ENCODE data around the gene WNT3A.
A peak's percentile ranks its signal among the peaks of the same experiment; 100 is the strongest.

The WNT3A gene

GRCh38 chr1:227999056-227999930 is 7.5 kb upstream of the WNT3A start:
- DNase-seq, result peak in 22 of 51 donors; percentile 3 to 67 (median 27)

- no peak for DNase-seq
These were observed 6.4 kb upstream of the WNT3A start for GRCh38 chr1:228000416-228000815.

DNA sequence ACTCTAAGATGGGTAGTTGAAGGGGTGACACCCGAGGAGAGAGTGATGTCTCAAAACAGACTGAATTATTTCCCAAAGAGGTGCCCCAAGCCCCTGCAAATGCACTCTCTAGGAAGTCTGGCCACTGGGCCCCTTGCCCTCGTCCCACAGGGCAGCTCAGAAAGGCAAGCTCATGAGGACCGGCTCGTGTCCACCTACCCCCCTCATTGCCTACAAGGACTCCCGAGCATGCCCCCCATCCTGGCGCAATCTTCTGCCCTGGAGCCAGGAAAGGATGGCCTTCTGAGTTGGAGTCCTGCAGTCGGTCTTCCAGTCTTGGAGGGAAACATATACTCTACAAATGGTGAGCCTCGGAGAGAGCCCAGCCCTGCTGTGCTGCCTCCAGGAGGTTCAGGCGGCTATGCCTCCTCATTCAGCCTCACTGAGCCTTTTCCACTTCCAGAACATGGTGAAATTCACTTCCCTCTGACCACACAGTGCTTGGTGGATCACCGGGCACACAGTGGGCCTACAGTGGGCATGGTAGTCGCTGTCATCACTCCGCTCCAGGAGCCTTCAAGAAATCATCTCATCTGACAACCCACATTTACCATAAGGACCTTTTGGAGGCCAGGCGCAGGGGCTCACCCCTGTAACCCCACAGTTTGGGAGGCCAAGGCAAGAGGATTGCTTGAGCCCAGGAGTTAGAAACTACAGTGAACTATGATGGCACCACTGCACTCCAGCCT is 5.8 kb upstream of the WNT3A start:
- no peak for DNase-seq

DNA sequence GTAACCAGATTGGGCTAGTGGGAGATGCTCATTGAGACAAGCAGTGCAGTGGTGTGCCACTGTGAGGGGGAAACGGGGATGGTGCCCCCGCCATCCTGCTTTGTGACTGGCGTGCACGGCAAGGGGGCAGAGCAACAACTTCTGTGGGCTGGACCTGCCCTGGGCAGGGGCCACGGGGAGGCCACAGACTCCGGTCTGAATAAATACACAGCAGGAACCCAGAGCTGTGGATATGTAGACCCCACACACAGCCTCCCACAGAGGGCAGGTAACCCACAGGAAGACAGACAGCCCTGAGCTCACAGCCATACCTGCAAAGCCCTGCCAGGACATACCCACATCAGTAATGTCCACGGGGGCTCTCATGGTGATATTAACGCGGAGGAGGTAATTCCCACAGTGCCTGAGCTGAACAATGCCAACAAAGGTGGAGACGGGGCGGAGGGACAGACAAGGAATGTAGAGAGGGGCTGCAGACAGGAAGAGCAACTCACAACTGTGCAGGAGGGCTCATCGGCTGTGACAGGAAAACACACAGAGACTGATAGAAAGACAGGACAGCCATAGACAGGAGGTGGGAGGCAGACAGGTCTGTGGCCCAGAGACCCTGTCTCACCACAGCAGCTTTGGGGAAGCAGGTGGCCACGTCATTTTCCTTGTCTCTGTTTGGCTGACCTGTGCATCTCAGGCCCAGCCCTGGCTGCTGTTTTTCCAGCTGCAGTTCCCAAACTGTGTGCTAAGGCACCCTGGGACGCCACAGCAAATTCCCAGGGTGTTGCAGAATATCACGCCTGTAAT is 4.9 kb upstream of the WNT3A start:
- DNase-seq, result no peak

DNA sequence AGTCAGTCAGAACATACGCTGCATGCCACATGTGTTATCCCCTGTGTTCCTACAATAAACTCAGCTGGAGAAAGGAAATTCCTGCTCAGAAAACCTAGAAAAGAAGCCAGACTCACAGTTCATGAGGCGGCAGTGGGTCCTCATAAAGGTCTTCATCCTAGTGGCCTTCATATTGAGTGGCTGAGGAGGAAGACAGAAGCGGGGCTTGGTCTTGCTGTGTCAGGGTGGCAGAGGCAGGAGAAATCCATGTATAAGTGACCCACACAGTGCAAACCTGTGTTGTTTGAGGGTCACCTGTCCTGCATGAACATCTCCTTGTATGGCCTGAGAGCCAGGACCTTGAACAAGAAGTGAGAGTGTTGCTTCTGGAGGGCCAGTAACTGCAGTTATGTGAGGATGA is 4.0 kb upstream of the WNT3A start:
- DNase-seq, result no peak

DNA sequence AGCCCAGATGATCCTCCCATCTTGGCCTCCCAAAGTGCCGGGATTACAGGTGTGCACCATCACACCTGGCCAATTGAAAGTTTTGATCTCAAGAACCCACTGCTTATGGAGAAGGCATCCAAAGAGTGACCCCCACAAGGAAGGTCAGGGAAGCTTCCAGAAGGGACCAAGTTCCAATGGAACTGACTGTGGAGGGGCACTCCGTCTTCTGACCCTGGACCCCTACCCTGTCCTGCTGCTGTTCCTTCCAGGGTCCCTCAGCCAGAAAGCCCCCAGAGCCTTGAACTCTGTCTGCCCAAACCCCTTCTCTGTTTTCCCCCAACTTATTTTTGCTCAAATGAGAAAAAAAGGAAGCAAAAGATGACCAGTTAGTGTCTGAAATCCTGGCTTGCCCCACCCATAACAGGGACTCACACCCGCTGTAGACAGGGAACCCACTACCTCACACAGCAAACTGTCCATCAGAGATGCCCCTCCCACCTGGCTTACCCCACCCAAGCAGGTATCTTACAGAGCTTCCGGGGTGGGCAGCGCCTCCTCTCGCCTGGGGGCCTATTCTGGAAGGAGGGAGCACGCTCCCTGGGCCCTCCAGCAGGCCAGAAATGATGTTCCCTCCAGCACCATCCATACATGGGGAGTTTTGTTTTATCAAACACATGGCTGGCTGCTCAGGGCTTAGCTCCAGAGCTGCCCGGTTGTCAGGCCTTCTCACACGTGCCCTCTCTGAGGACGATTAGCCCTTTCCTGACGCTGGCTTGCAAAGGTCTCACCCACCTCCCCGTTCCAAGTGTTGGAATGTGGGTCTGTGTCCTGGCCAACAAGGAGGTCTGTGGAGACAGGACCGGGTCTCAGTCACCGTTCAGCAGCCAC is 3.1 kb upstream of the WNT3A start:
- DNase-seq, result no peak

- DNase-seq, result no peak
These were observed 2.4 kb upstream of the WNT3A start for GRCh38 chr1:228004331-228004855.

DNA sequence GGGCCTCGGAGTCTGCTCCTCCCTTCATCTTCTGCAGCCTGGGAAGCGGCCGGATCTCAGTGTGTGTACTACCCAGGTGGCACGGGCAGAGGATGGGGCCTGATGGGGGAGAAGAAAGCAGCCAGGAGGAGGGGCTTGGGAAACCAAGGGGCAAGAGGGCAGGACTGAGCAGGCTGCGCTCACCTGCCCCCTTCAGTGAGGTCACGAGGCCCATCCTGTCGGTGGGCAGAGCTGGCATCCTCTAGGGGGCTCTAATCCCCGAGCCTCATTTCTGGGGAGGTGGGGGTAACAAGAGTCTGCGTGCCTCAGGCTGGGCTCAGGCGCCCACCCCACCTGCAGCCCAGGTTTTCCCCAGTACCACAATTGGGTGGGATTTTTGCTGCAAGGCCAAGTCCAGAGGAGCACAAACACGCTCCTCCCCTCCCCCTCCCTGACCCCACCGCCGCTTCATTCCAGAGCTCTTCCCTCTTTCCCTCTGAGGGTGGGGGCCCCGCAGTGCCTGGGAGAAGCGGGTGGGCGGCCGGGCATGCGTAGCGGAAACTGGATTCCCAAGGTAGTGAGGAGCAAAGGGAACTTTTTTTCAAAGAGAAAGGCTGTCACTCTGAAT is 1.8 kb upstream of the WNT3A start:
- DNase-seq, result no peak

GRCh38 chr1:228005511-228006033 is 1.2 kb upstream of the WNT3A start:
- no peak for DNase-seq

- no peak for DNase-seq
These were observed 588 bp upstream of the WNT3A start for GRCh38 chr1:228006034-228006785.

DNA sequence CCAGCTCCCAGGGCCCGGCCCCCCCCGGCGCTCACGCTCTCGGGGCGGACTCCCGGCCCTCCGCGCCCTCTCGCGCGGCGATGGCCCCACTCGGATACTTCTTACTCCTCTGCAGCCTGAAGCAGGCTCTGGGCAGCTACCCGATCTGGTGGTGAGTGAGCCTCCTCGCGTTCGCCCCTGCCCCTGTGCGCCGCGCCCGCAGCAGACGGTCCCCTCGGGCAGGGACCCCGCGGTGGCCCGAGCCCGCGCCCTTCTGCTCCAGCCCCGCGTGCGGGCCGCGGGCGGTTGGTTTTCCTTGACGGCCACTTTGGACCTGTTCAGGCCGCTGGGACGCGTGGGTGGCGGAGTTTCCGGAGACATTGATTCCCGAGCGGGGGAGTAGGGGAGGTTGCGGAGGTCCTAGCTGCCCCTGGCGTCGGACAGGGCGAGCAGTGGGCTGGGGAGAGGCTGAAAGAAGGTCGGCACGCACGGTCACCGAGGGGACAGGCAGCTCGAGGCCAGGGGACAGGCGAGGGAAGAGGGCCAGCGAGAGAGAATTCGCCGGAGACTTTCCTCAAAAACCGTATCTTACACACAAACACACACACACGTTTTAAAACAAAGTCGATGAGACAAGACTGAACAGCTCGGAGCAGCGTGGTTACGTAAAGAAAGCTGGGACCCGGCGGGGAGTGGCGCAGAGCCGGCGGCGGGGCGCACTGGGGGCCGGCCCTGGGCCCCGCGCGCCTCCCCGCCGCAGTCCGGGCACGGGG is 427 bp downstream of the WNT3A start:
- DNase-seq, result no peak

DNA sequence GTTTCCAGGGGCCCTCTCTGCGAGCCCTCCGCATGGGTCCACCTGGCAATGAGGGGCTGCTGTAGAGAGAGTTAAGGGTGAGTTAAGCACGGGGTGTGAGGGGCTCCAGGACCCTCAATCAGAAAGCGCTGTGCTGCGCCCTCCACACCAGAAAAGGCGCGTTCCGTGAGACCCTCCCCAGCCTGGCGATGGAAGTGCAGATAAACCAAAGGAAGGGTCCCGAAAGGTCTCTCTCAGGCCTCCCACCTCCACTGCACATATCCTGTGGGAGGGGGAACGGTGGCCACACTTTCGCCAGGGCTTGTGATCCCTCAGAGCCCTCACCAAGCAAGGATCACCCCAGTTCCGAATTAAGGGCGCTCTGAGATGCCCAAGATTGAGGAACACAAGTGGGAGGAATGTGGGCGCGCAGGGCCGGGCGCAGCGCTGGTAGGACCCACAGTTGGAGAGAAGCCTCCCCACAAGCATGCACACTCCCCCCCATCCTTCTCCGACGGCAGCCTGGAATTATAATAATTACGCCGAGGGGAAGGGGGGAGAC is 1.1 kb downstream of the WNT3A start:
- DNase-seq, result no peak

DNA sequence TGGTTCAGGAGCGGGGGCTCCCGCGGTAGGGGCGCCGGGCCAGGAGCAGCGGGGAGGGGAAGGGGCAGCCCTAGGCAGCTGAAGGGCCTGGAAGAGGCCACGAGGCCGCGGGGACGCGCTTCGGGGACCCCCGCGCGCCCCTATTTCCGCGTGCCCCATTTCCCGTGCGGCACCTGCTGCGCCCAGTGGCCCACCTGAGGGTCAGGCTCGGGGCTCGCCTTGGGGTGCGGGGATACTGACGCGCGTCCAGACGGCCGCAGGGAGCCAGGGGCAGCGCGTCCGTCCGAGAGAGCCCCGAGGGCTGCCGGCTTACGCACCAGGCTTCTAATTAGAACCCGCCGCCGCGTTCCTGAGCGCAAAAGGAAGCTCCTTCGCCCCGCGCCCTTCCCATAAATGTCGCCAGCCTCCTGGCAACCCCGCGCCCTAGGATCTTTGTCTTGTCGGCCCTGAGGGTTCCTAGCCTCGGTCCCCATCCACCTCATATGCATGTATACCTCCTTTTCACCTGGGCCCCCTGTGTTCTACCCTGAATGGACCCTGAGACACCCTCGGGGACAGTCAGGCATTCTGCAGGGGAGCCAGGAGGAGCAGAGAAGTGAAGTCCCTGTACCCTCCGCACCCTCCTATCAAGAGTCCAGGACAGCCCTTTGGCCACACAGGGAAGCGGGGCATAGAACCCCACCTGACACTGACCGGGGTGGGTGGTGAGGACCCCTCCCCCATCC is 1.8 kb downstream of the WNT3A start:
- no peak for DNase-seq

DNA sequence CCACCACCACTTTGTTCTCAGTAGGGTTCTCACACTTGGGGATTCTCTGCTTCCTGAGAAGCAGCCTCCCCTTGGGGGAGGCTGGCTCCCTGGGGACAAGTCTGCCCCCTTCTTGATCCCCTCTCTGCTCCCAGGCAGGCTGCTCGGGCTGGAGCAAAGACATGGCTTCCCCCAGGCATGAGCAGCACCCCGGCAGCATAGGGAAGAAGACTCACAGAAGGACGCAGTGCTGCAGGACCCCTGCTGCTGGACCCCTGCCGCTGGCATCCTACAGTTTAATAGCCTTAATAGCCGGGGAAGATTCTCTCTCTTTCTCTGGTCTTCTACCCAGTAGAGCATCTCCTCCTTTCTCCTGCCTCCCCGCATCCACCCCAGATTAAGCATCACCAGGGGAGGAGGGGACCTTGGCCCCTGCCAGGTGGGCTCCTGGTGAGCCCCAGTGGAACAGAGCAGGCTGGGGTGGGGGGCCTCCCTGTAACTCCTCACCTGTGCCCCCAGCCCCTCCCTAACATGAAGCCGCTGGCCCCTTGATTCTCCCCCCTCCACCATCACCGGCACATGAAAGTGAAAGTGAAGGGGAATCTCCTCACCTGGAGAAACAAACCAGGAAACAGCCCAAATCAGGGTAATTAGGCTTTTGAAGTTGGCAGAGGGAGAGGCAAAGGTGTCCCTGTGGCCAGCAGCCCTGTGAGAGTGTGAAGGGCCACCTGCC is 2.5 kb downstream of the WNT3A start:
- no peak for DNase-seq

GRCh38 chr1:228009828-228010775 is 3.3 kb downstream of the WNT3A start:
- no peak for DNase-seq

DNA sequence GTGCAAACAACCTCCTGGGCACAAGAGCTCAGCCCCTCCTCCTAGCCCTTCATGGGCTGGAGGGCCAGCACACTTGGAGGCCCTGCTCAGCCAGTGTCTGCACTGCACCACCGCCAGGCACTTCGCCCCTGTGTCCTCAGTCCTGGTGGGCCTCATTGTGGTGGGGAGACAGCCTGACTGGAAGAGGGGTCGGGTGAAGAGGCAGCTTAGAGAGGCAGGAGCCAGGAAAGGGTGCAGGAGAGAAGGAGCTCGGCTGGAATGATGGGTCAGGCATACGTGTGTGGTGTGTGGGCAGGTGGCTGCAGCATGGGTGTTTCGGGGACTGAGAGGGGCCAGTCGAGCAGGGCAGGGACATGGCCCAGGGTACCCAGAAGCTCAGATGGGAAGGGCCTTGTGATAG is 4.1 kb downstream of the WNT3A start:
- DNase-seq, result no peak
